Mesothelial cell of epicardium (in vitro differentiated cells): ENCODE measurements around the gene LDLRAP1. TPM values are rescaled to one million over a fixed set of nuclear protein-coding genes. Genes with fewer than 3 reads are reported as not detected.

Experiments
- DNase-seq, 2 experiments: peaks; one replicate each; pipeline ENCODE4 v3.0.0; 2021; ENCODE audit warnings: low spot score in 2 of 2; ENCODE audit not compliant: unreplicated experiment in 2 of 2
- H3K27ac Mint-ChIP-seq: 2 replicates; pipeline ENCODE4 v1.8.0; 2021; ENCODE audit warnings: mixed read lengths
- H3K27me3 Mint-ChIP-seq: 2 replicates; pipeline ENCODE4 v1.8.0; 2021; ENCODE audit warnings: low read depth, mixed read lengths
- H3K36me3 Mint-ChIP-seq: 2 replicates; pipeline ENCODE4 v1.8.0; 2021; ENCODE audit warnings: mixed read lengths
- H3K4me1 Mint-ChIP-seq: 2 replicates; pipeline ENCODE4 v1.8.0; 2021; ENCODE audit warnings: mixed read lengths
- H3K4me3 Mint-ChIP-seq: 2 replicates; pipeline ENCODE4 v1.8.0; 2021; ENCODE audit warnings: mild to moderate bottlenecking, moderate library complexity, mixed read lengths
- H3K9me3 Mint-ChIP-seq: 2 replicates; pipeline ENCODE4 v1.8.0; 2021; ENCODE audit warnings: mixed read lengths
- total RNA-seq: library from RNA; stranded (reverse); gene quantifications from 3 replicates; pipeline ENCODE4 v1.2.1, GENCODE V29; 2021
- TF ChIP-seq, protein P1 (sequence below): fragments of 200-600 bp; sonication (generic); IDR thresholded peaks from one replicate; pipeline ENCODE4 v1.5.0; 2021; ENCODE audit warnings: antibody characterized with exemption; ENCODE audit not compliant: unreplicated experiment

The LDLRAP1 gene
- total RNA-seq, 1 donor from 2014 or later: 10.0 TPM

- Mint-ChIP-seq H3K27ac (no peak overlapping the region), H3K4me3 (no peak overlapping the region), H3K36me3 (no peaks in the 10 kb centered on the region), H3K4me1 (peaks cover 9% of the 10 kb centered on the region), H3K9me3 (no peaks in the 10 kb centered on the region), H3K27me3 (peaks cover 32% of the 10 kb centered on the region)
- DNase-seq: no peak
- TF ChIP-seq, protein P1, sequence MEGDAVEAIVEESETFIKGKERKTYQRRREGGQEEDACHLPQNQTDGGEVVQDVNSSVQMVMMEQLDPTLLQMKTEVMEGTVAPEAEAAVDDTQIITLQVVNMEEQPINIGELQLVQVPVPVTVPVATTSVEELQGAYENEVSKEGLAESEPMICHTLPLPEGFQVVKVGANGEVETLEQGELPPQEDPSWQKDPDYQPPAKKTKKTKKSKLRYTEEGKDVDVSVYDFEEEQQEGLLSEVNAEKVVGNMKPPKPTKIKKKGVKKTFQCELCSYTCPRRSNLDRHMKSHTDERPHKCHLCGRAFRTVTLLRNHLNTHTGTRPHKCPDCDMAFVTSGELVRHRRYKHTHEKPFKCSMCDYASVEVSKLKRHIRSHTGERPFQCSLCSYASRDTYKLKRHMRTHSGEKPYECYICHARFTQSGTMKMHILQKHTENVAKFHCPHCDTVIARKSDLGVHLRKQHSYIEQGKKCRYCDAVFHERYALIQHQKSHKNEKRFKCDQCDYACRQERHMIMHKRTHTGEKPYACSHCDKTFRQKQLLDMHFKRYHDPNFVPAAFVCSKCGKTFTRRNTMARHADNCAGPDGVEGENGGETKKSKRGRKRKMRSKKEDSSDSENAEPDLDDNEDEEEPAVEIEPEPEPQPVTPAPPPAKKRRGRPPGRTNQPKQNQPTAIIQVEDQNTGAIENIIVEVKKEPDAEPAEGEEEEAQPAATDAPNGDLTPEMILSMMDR: no peak
Measured at GRCh38 chr1:25573961-25574360, 30.6 kb downstream of the LDLRAP1 start.

DNA sequence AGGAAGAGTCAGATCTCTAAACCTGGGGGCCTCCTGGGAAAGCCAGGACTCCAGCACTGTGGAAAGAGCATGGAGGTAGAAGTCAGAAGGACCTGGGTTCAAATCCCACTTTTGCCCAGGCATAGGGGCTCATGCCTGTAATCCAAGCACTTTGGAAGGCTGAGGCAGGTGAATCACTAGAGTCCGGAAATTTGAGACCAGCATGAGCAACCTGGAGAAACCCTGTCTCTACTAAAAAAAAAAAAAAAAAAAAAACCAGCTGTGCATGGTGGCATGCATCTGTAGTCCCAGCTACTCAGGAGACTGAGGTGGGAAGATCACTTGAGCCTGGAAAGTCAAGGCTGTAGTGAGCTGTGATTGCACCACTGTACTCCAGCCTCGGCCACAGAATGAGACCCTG, 31.8 kb downstream of the LDLRAP1 start:
- no peaks in the 10 kb centered on the region for H3K36me3 Mint-ChIP-seq
- H3K4me1 Mint-ChIP-seq: peaks cover 11% of the 10 kb centered on the region
- no peak for DNase-seq
- peaks cover 28% of the 10 kb centered on the region for H3K27me3 Mint-ChIP-seq
- no peak overlapping the region for H3K27ac Mint-ChIP-seq
- H3K4me3 Mint-ChIP-seq: no peak overlapping the region
- H3K9me3 Mint-ChIP-seq: no peaks in the 10 kb centered on the region
- TF ChIP-seq, protein P1: no peak

- no peaks in the 10 kb centered on the region for H3K9me3 Mint-ChIP-seq
- H3K4me1 Mint-ChIP-seq: peaks cover 10% of the 10 kb centered on the region
- H3K4me3 Mint-ChIP-seq: no peak overlapping the region
- peaks cover 22% of the 10 kb centered on the region for H3K27me3 Mint-ChIP-seq
- no peak overlapping the region for H3K27ac Mint-ChIP-seq
- DNase-seq: no peak
- TF ChIP-seq, protein P1: no peak
- no peaks in the 10 kb centered on the region for H3K36me3 Mint-ChIP-seq
Measured at GRCh38 chr1:25576459-25577133, 33.2 kb downstream of the LDLRAP1 start.

GRCh38 chr1:25577134-25577920, 33.9 kb downstream of the LDLRAP1 start:
- peaks cover 20% of the 10 kb centered on the region for H3K27me3 Mint-ChIP-seq
- H3K4me1 Mint-ChIP-seq: peaks cover 10% of the 10 kb centered on the region
- no peaks in the 10 kb centered on the region for H3K36me3 Mint-ChIP-seq
- no peak overlapping the region for H3K4me3 Mint-ChIP-seq
- TF ChIP-seq, protein P1: no peak
- H3K9me3 Mint-ChIP-seq: no peaks in the 10 kb centered on the region
- no peak for DNase-seq
- no peak overlapping the region for H3K27ac Mint-ChIP-seq

GRCh38 chr1:25579292-25580252, 36.2 kb downstream of the LDLRAP1 start:
- Mint-ChIP-seq H3K36me3 (peaks cover 3% of the 10 kb centered on the region), H3K9me3 (peaks cover 7% of the 10 kb centered on the region), H3K4me3 (no peak overlapping the region), H3K27ac (no peak overlapping the region), H3K27me3 (peaks cover 2% of the 10 kb centered on the region), H3K4me1 (peaks cover 7% of the 10 kb centered on the region)
- no peak for DNase-seq
- TF ChIP-seq, protein P1: no peak
